Glomerular visceral epithelial cell (primary cell): ENCODE measurements around the gene NCOA5.

Experiments used
- DNase-seq: peaks from one replicate; pipeline ENCODE4 v3.0.0-alpha.2; 2016; ENCODE audit errors: extremely low spot score

NCOA5 gene

GRCh38 chr20:46017272-46017671 lies 72.5 kb downstream of the NCOA5 start:
- no peak for DNase-seq

- no peak for DNase-seq
Measured at GRCh38 chr20:46014517-46015396, 75.0 kb downstream of the NCOA5 start.

DNA sequence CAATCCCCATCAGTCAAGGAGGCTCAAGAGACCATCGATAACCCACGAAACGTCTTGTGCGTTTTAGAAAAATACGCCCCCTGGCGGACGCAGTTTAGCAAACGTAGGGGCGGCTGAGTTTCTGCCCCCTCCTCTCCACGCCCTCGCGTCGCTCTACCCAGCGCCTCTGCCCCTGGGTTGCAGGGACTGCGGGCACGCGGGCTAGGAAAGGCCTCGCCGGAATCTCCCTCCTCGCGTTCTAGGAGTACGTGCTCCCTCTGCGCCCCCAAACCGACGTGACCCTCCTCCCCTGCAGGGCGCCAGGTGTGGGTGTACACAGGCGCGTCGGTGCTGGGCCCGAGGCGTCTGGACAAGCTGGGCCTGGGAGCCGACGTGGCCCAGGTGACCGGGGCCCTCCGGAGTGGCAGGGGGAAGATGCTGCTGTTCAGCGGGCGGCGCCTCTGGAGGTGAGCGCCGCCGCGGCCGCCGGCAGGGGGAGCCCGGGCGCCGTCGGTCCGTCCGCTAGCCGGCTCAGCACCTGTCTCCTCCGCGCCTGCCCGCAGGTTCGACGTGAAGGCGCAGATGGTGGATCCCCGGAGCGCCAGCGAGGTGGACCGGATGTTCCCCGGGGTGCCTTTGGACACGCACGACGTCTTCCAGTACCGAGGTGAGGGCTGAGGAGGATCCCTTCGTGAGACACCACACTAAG lies 75.8 kb downstream of the NCOA5 start:
- peak; percentile 73 for DNase-seq

- DNase-seq = no peak
Measured at GRCh38 chr20:46013322-46013828, 76.4 kb downstream of the NCOA5 start.

GRCh38 chr20:46012921-46013320 lies 76.8 kb downstream of the NCOA5 start:
- no peak for DNase-seq

DNA sequence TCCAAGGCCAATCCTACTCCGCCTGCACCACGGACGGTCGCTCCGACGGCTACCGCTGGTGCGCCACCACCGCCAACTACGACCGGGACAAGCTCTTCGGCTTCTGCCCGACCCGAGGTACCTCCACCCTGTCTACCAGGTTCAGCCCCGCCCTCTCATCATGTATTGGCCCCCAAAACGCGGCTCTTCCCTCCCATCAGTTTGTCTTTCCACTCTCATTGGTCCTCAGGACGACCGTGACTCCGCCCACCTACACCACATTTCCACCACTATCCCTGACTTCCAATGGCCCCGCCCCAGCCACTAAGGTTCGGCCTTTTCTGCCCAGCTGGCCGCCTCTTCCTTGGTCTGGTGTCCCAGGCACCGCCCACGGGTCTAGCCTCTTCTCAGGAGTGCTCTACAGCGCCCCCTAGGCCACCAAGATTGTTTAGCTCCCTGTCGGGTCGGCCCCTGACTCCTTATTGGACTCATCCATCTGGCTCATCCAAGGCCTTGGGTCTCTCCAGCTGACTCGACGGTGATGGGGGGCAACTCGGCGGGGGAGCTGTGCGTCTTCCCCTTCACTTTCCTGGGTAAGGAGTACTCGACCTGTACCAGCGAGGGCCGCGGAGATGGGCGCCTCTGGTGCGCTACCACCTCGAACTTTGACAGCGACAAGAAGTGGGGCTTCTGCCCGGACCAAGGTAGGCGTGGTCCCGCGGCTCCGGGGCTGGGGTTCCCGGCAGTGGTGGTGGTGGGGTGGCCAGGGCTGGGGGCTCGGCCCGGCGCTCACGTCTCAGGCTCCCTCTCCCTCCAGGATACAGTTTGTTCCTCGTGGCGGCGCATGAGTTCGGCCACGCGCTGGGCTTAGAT lies 77.9 kb downstream of the NCOA5 start:
- DNase-seq = peak; percentile 40
